ENCODE data around the gene RAVER2.

The RAVER2 gene

DNA sequence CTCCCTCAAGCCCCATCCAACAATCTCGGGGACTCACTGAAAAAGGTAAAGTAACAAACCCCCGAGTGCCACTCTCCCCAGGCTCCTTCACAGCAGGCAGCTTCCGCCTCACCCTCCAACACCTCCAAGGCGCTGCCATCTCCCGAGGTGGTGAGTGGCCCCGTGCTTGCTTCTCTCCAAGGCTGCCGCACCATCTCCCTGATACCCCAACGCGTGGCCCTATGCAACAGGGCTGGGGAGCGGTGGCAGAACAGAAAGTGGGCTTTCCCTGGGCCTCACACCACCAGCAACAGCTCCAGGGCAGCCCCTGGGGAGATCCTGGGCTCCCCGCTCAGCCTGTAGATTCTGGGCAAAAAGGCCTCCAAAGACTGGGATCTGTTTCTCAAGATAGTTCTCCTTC is 105.1 kb downstream of the RAVER2 start:
- TF ChIP-seq ZFX (IDR thresholded peaks at IDR 0.05; ENCODE audit: borderline replicate concordance): no peak
- TF ChIP-seq, protein P1, sequence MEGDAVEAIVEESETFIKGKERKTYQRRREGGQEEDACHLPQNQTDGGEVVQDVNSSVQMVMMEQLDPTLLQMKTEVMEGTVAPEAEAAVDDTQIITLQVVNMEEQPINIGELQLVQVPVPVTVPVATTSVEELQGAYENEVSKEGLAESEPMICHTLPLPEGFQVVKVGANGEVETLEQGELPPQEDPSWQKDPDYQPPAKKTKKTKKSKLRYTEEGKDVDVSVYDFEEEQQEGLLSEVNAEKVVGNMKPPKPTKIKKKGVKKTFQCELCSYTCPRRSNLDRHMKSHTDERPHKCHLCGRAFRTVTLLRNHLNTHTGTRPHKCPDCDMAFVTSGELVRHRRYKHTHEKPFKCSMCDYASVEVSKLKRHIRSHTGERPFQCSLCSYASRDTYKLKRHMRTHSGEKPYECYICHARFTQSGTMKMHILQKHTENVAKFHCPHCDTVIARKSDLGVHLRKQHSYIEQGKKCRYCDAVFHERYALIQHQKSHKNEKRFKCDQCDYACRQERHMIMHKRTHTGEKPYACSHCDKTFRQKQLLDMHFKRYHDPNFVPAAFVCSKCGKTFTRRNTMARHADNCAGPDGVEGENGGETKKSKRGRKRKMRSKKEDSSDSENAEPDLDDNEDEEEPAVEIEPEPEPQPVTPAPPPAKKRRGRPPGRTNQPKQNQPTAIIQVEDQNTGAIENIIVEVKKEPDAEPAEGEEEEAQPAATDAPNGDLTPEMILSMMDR (IDR thresholded peaks at IDR 0.05): no peak
- H3K27ac ChIP-seq: no peak overlapping the region

DNA sequence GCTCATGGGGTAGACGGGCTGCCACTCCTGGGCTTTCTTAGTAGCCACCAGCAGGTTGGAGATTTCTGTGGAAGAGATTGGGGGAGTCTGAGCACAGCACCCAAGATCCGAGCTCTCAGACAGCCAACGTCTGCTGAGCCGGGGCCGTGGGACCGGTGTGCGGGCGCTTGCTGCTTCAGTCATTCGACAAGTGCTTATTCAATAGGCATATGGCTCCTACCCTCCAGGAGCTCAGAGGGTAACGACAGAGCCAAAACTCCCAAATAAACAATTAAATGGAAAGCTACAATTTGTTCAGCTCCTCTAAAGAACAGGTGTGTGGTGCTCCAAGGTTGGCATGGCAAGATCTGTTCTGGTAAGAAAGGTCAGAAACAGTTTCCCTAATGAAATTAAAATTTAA is 106.0 kb downstream of the RAVER2 start:
- TF ChIP-seq ZFX (IDR thresholded peaks at IDR 0.05; ENCODE audit: borderline replicate concordance): no peak
- TF ChIP-seq, protein P1 (IDR thresholded peaks at IDR 0.05): no peak
- no peak overlapping the region for H3K27ac ChIP-seq

DNA sequence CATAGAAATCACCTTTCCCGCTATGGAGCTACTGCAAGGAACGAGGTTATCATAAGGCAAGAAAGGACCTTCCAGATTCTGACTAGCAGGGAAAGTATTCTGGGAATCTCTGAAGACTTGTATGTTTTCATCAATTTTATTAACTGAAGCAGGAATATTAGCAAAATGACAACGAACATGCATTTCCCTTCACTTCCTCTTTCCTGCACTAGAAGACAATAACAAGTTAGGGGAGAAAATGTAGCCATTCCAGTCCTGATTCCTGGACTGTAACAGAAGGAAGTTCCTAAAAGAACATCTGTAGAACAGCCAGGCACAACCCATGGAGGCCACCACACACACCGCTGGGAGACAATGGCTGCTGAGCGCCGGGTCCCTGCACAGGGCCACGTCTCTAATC is 106.8 kb downstream of the RAVER2 start:
- TF ChIP-seq ZFX (IDR thresholded peaks at IDR 0.05; ENCODE audit: borderline replicate concordance): no peak
- TF ChIP-seq, protein P1 (IDR thresholded peaks at IDR 0.05): no peak
- H3K27ac ChIP-seq: no peak overlapping the region

DNA sequence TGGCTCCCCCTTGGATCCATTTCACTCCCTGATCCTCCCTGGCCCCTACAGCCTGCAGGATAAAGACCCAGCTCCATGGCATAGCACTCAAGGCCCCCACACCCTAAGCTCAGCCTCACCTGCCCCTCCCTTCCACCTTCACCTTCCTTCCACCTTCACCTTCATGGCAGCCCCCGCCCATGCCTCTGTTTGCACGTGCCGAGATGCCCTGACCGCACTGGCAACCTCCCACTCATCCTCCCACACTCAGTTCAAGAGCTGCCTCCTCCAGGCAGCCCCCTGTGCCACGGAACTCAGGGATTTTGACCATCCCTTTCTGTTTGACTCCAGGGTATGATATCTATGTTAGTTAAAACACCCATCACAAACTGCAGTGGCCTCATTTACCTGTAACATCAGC is 109.8 kb downstream of the RAVER2 start:
- no peak overlapping the region for H3K27ac ChIP-seq
- TF ChIP-seq, protein P1 (IDR thresholded peaks at IDR 0.05): no peak
- no peak for TF ChIP-seq ZFX (IDR thresholded peaks at IDR 0.05; ENCODE audit: borderline replicate concordance)

DNA sequence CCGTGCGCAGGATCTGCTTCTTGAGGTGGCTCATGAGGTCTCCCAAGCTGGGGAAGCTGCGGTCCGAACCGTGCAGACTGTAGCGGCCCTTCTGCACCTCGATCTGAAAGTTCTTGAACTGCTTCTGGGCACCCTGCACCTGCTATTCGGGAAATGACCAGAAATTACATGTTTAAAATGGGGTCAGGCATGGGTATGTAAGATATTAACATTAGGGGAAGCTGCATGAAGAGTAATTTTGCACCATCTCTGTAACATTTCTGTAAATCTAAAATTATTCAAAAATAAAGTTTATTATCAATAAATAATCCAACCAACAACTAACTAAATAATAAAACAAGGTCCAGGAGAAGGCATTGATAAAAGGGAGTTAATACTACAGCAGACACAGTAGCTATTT is 110.7 kb downstream of the RAVER2 start:
- TF ChIP-seq, protein P1 (IDR thresholded peaks at IDR 0.05): no peak
- TF ChIP-seq ZFX (IDR thresholded peaks at IDR 0.05; ENCODE audit: borderline replicate concordance): no peak
- H3K27ac ChIP-seq: no peak overlapping the region

DNA sequence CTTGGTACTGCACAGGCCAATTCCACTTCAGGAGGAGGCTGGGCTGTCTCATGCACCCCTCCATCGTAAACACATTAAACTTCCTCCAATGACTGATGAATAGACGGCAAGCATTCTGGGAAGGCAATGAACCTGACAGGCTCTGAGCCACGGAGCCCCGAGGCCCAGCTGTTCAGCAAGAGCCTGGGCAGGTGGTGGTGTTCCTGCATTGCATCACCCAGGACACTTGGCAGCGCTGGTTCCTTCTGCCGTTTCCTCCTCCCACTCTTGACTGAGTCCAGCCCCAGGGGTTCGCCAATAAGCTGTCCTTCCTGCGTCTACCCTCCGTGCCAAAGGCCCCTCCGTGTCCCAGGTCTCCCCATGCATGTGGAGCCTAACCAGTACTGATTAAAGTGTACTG is 111.7 kb downstream of the RAVER2 start:
- TF ChIP-seq, protein P1 (IDR thresholded peaks at IDR 0.05): no peak
- TF ChIP-seq ZFX (IDR thresholded peaks at IDR 0.05; ENCODE audit: borderline replicate concordance): no peak
- H3K27ac ChIP-seq: no peak overlapping the region

DNA sequence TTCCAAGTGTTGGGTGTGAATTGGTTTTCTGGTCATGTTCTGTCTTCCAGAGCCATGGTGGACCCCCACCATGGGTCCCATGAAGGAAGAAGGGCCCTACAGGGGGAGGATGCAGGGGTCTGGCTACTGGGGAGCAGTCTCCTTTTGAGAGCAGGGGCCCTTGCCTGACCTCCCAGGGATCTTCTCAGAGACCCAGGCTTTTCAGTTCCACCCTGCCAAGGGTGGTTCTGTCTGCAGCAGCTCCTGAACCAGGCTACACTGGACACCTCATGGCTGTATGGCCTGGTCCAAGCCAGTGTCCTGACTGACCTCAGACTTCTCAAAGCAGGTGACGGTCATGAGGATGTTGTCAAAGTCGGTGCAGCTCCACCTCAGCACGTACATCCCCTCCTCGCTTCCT is 112.5 kb downstream of the RAVER2 start:
- TF ChIP-seq, protein P1 (IDR thresholded peaks at IDR 0.05): no peak
- no peak for TF ChIP-seq ZFX (IDR thresholded peaks at IDR 0.05; ENCODE audit: borderline replicate concordance)
- no peak overlapping the region for H3K27ac ChIP-seq
